Motor neuron (in vitro differentiated cells): ENCODE measurements around the gene SRRM2. TPM values are rescaled to one million over a fixed set of nuclear protein-coding genes. Genes with fewer than 3 reads are reported as not detected.

Experiments
- ATAC-seq, 8 experiments: fragments of 200-7000 bp; cut with Tn5 transposase; replicated peaks in 6 of 8; 2 replicates each; pipeline ENCODE4 v1.8.0; 2021; ENCODE audit warnings: mild to moderate bottlenecking in 8 of 8, moderate library complexity in 8 of 8
- H3K27ac ChIP-seq, 2 donors: fragments of 250-450 bp; sonication (Bioruptor Pico); 2 replicates each; pipeline ENCODE4 v1.9.0; 2021; ENCODE audit warnings: antibody characterized with exemption in 2 of 2, mild to moderate bottlenecking in 2 of 2, moderate library complexity in 1 of 2
- H3K4me1 ChIP-seq, 2 donors: fragments of 250-450 bp; sonication (Bioruptor Pico); replicated peaks in 1 of 2; 2 replicates each; pipeline ENCODE4 v1.6.1; 2021; ENCODE audit warnings: antibody characterized with exemption in 2 of 2, mild to moderate bottlenecking in 2 of 2, moderate library complexity in 1 of 2
- H3K4me3 ChIP-seq, 5 donors: fragments of 250-450 bp; sonication (Bioruptor Pico); 2 replicates each; pipeline ENCODE4 v1.9.0; 2021; ENCODE audit warnings: antibody characterized with exemption in 5 of 5, mild to moderate bottlenecking in 5 of 5, moderate library complexity in 4 of 5
- WGBS, 10 experiments: fragments of 450-650 bp; shearing (Covaris generic); methylation state at CpG; one replicate each; pipeline ENCODE4 v1.0.0; 2022; 5-methylcytosine and 5-hydroxymethylcytosine counted together
- in situ Hi-C, 9 experiments: fragments of 400-800 bp; cut with MboI; loops; one replicate each; pipeline ENCODE4 v1.15.0; 2021; ENCODE audit warnings: low sequenced_read_pairs in 9 of 9, low pct_unique_long_range_greater_than_20kb in 2 of 9; ENCODE audit not compliant: unreplicated experiment in 9 of 9
- total RNA-seq, 8 experiments: library from RNA; unstranded; fragments of 300-600 nt; gene quantifications; 2 replicates each; pipeline versions ENCODE4 v1.2.3 to v1.2.4, GENCODE V29; 2022

Gene SRRM2
- total RNA-seq, 8 experiments from 2014 or later: 66.4 to 557 (median 130) TPM

- Histone ChIP-seq H3K27ac (no peak overlapping the region), H3K4me3 (no peak overlapping the region), H3K4me1 (peaks cover 8 to 13% of the 10 kb centered on the region in 2 donors)
- in situ Hi-C loops: no loop called here
- 64 to 100% (median 90%) methylated on average over 1 to 2 of the region's 5 CpGs; no CpG with 5 or more reads in 5 of the 10 experiments for WGBS, 10 experiments
- no peak for ATAC-seq
Observed at GRCh38 chr16:2737238-2737605, 15.2 kb upstream of the SRRM2 start.

- Histone ChIP-seq H3K4me3 (no peak overlapping the region), H3K27ac (no peak overlapping the region), H3K4me1 (peaks cover 8 to 13% of the 10 kb centered on the region in 2 donors)
- peak in 2 of 8 experiments; percentile 7 to 11 for ATAC-seq
- no CpG with 5 or more reads among the region's 7 CpGs for WGBS, 10 experiments
- in situ Hi-C loops: no loop called here
Observed at GRCh38 chr16:2737895-2738418, 14.5 kb upstream of the SRRM2 start.

- Histone ChIP-seq H3K27ac (no peak overlapping the region), H3K4me1 (peaks cover 8 to 13% of the 10 kb centered on the region in 2 donors), H3K4me3 (no peak overlapping the region)
- WGBS, 10 experiments: 17 to 83% (median 69%) methylated on average over 1 to 4 of the region's 5 CpGs; no CpG with 5 or more reads in 7 of the 10 experiments
- peak in 4 of 8 experiments; percentile 2 to 40 (median 22) for ATAC-seq
- in situ Hi-C loops: no loop called here
Observed at GRCh38 chr16:2738615-2739014, 13.8 kb upstream of the SRRM2 start.

- Histone ChIP-seq H3K4me3 (no peak overlapping the region), H3K27ac (no peak overlapping the region), H3K4me1 (peaks cover 8 to 13% of the 10 kb centered on the region in 2 donors)
- in situ Hi-C loops: no loop called here
- 43 to 60% methylated on average over 2 to 4 of the region's 8 CpGs; no CpG with 5 or more reads in 8 of the 10 experiments for WGBS, 10 experiments
- peak in 6 of 8 experiments; percentile 36 to 70 (median 56) for ATAC-seq
Observed at GRCh38 chr16:2739625-2740430, 12.6 kb upstream of the SRRM2 start.

GRCh38 chr16:2740476-2740875, 12.0 kb upstream of the SRRM2 start:
- ATAC-seq: no peak
- H3K4me1 ChIP-seq: peaks cover 8 to 13% of the 10 kb centered on the region in 2 donors
- in situ Hi-C loops: no loop called here
- WGBS, 10 experiments: 80 to 100% (median 80%) methylated on average over 1 to 3 of the region's 6 CpGs; no CpG with 5 or more reads in 7 of the 10 experiments
- no peak overlapping the region for H3K4me3 ChIP-seq
- H3K27ac ChIP-seq: no peak overlapping the region

GRCh38 chr16:2741168-2741567, 11.3 kb upstream of the SRRM2 start:
- Histone ChIP-seq H3K4me1 (peaks cover 8 to 13% of the 10 kb centered on the region in 2 donors), H3K27ac (no peak overlapping the region), H3K4me3 (no peak overlapping the region)
- no peak for ATAC-seq
- WGBS, 10 experiments: 100% methylated on average over 1 of the region's 4 CpGs; no CpG with 5 or more reads in 8 of the 10 experiments
- in situ Hi-C loops: no loop called here

GRCh38 chr16:2742323-2743006, 10.0 kb upstream of the SRRM2 start:
- in situ Hi-C loops: no loop called here
- Histone ChIP-seq H3K4me1 (peaks cover 8 to 13% of the 10 kb centered on the region in 2 donors), H3K4me3 (no peak overlapping the region), H3K27ac (no peak overlapping the region)
- 50 to 100% (median 84%) methylated on average over 1 to 7 of the region's 12 CpGs; no CpG with 5 or more reads in 3 of the 10 experiments for WGBS, 10 experiments
- ATAC-seq: no peak

GRCh38 chr16:2743007-2743810, 9.2 kb upstream of the SRRM2 start:
- Histone ChIP-seq H3K4me1 (peaks cover 8 to 13% of the 10 kb centered on the region in 2 donors), H3K27ac (no peak overlapping the region), H3K4me3 (no peak overlapping the region)
- in situ Hi-C loops: no loop called here
- 40 to 90% (median 80%) methylated on average over 1 to 12 of the region's 19 CpGs; no CpG with 5 or more reads in 1 of the 10 experiments for WGBS, 10 experiments
- peak in 1 of 8 experiments; percentile 9 for ATAC-seq

- Histone ChIP-seq H3K27ac (no peak overlapping the region), H3K4me3 (no peak overlapping the region), H3K4me1 (peaks cover 2 to 4% of the 10 kb centered on the region in 2 donors)
- no peak for ATAC-seq
- in situ Hi-C loops: no loop called here
- 56 to 83% (median 81%) methylated on average over 1 to 5 of the region's 6 CpGs; no CpG with 5 or more reads in 4 of the 10 experiments for WGBS, 10 experiments
Observed at GRCh38 chr16:2744711-2745110, 7.7 kb upstream of the SRRM2 start.

- Histone ChIP-seq H3K4me3 (no peak overlapping the region), H3K4me1 (no peaks in the 10 kb centered on the region), H3K27ac (no peak overlapping the region)
- in situ Hi-C loops: no loop called here
- peak in 3 of 8 experiments; percentile 2 to 7 (median 6) for ATAC-seq
- 43 to 100% (median 67%) methylated on average over 1 to 5 of the region's 15 CpGs; no CpG with 5 or more reads in 1 of the 10 experiments for WGBS, 10 experiments
Observed at GRCh38 chr16:2745116-2745890, 7.1 kb upstream of the SRRM2 start.

- ATAC-seq: peak in 1 of 8 experiments; percentile 20
- Histone ChIP-seq H3K27ac (no peak overlapping the region), H3K4me3 (no peak overlapping the region), H3K4me1 (peaks cover under 1 to 4% of the 10 kb centered on the region in 2 donors)
- WGBS, 10 experiments: 40 to 100% (median 85%) methylated on average over 1 to 7 of the region's 9 CpGs; no CpG with 5 or more reads in 3 of the 10 experiments
- in situ Hi-C loops: no loop called here
Observed at GRCh38 chr16:2745961-2746360, 6.5 kb upstream of the SRRM2 start.
